Kidney epithelial cell (primary cell): ENCODE results near the gene FMN2. TPM values are rescaled to one million over a fixed set of nuclear protein-coding genes. Genes with fewer than 3 reads are reported as not detected.

Source experiments
- DNase-seq: peaks from one replicate; pipeline ENCODE4 v3.0.0-alpha.2; 2010; ENCODE audit warnings: low read depth
- H3K27me3 ChIP-seq: 2 replicates; pipeline ENCODE4 v1.6.0; 2011; ENCODE audit warnings: low read length; ENCODE audit not compliant: control insufficient read depth, insufficient read depth
- H3K36me3 ChIP-seq: 2 replicates; pipeline ENCODE4 v1.5.1; 2011; ENCODE audit warnings: low read length; ENCODE audit not compliant: control insufficient read depth, insufficient read depth
- H3K4me3 ChIP-seq: 2 replicates; pipeline ENCODE4 v1.5.1; 2011; ENCODE audit warnings: low read depth, mild to moderate bottlenecking, control low read depth, low read length
- CTCF ChIP-seq: IDR thresholded peaks from 2 replicates; pipeline ENCODE4 v1.5.1; 2011; ENCODE audit warnings: mild to moderate bottlenecking, moderate library complexity, low read length, control low read depth, inconsistent platforms; ENCODE audit not compliant: insufficient read depth, poor library complexity, severe bottlenecking
- total RNA-seq: library from RNA; depleted of rRNA; stranded (reverse); fragments of >200 nt; gene quantifications from 2 replicates; pipeline ENCODE4 v1.2.3, GENCODE V29; 2015

The FMN2 gene
- total RNA-seq, 1 donor from 2014 or later: 0.33 TPM

- no peaks in the 10 kb centered on the region for H3K27me3 ChIP-seq
- TF ChIP-seq CTCF: no peak
- no peaks in the 10 kb centered on the region for H3K36me3 ChIP-seq
- H3K4me3 ChIP-seq: no peak overlapping the region
- DNase-seq: no peak
These were observed 35.3 kb upstream of the FMN2 start for GRCh38 chr1:240056350-240056749.

GRCh38 chr1:240058049-240058448 lies 33.6 kb upstream of the FMN2 start:
- no peaks in the 10 kb centered on the region for H3K27me3 ChIP-seq
- DNase-seq: no peak

GRCh38 chr1:240068961-240069360 lies 22.7 kb upstream of the FMN2 start:
- no peak for TF ChIP-seq CTCF
- no peak for DNase-seq
- Histone ChIP-seq H3K4me3 (no peak overlapping the region), H3K27me3 (no peaks in the 10 kb centered on the region), H3K36me3 (no peaks in the 10 kb centered on the region)

More at GRCh38 chr1:240058049-240058448, 33.6 kb upstream of the FMN2 start:
- Histone ChIP-seq H3K36me3 (no peaks in the 10 kb centered on the region), H3K4me3 (no peak overlapping the region)
- no peak for TF ChIP-seq CTCF

- no peak for TF ChIP-seq CTCF
- Histone ChIP-seq H3K4me3 (no peak overlapping the region), H3K36me3 (no peaks in the 10 kb centered on the region), H3K27me3 (no peaks in the 10 kb centered on the region)
- no peak for DNase-seq
These were observed 21.5 kb upstream of the FMN2 start for GRCh38 chr1:240070188-240070587.

GRCh38 chr1:240073097-240073496 lies 18.6 kb upstream of the FMN2 start:
- H3K4me3 ChIP-seq: no peak overlapping the region
- no peak for DNase-seq
- no peaks in the 10 kb centered on the region for H3K27me3 ChIP-seq
- no peak for TF ChIP-seq CTCF
- H3K36me3 ChIP-seq: no peaks in the 10 kb centered on the region

- DNase-seq: no peak
- Histone ChIP-seq H3K27me3 (no peaks in the 10 kb centered on the region), H3K36me3 (no peaks in the 10 kb centered on the region), H3K4me3 (no peak overlapping the region)
- no peak for TF ChIP-seq CTCF
These were observed 17.3 kb upstream of the FMN2 start for GRCh38 chr1:240074422-240074821.
